ENCODE results near the gene MAP4K2. TPM values are rescaled to one million over a fixed set of nuclear protein-coding genes. Genes with fewer than 3 reads are reported as not detected.
A peak's percentile ranks its signal among the peaks of the same experiment; 100 is the strongest.

Gene MAP4K2
- total and polyA plus RNA-seq, 2 of the 13 experiments (the other 11 are each of a cell fraction or from before 2014, with no cell fraction given) = 8.3 to 17.6 TPM

DNA sequence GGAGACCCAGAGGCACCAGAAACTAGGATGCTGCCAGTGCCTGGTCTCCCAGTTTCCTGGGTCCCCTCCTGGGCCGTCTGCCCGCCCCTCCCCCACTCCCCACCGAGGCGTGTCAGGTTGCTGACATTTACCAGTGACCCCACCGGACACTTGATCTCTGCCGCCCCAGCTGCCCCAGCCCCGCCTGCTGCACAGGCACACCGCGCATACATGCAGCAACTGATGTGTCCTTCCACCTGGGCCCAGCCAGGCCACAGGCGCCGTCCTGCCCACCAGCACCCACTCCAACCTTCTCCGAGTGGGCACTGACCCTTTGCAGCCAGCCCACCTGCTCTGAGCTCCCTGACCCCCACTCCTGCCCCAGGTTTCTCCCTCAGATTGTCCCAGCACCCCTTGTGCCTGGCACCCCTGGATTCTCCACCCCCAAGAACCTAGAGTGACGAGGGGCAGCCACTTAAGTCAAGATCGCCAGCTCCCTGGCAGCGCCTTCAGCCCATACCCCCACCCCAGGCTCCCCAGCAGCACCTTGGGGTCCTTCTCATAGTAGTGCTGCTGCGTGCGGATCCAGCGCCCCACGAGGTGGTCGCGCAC, 43.8 kb downstream of the MAP4K2 start (continued):
- TF ChIP-seq, protein P1, sequence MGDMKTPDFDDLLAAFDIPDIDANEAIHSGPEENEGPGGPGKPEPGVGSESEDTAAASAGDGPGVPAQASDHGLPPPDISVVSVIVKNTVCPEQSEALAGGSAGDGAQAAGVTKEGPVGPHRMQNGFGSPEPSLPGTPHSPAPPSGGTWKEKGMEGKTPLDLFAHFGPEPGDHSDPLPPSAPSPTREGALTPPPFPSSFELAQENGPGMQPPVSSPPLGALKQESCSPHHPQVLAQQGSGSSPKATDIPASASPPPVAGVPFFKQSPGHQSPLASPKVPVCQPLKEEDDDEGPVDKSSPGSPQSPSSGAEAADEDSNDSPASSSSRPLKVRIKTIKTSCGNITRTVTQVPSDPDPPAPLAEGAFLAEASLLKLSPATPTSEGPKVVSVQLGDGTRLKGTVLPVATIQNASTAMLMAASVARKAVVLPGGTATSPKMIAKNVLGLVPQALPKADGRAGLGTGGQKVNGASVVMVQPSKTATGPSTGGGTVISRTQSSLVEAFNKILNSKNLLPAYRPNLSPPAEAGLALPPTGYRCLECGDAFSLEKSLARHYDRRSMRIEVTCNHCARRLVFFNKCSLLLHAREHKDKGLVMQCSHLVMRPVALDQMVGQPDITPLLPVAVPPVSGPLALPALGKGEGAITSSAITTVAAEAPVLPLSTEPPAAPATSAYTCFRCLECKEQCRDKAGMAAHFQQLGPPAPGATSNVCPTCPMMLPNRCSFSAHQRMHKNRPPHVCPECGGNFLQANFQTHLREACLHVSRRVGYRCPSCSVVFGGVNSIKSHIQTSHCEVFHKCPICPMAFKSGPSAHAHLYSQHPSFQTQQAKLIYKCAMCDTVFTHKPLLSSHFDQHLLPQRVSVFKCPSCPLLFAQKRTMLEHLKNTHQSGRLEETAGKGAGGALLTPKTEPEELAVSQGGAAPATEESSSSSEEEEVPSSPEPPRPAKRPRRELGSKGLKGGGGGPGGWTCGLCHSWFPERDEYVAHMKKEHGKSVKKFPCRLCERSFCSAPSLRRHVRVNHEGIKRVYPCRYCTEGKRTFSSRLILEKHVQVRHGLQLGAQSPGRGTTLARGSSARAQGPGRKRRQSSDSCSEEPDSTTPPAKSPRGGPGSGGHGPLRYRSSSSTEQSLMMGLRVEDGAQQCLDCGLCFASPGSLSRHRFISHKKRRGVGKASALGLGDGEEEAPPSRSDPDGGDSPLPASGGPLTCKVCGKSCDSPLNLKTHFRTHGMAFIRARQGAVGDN (CRISPR knock-in tag; IDR thresholded peaks at IDR 0.05) = peak; percentile 47
- TF ChIP-seq, protein P2, sequence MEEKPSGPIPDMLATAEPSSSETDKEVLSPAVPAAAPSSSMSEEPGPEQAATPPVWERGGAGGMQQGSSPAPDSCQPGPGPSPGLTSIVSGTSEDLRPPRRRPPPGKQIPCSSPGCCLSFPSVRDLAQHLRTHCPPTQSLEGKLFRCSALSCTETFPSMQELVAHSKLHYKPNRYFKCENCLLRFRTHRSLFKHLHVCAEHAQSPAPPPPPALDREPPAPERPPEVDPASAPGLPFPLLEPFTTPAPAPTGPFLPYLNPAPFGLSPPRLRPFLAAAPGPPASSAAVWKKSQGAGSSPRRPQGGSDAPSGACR (CRISPR knock-in tag; IDR thresholded peaks at IDR 0.05) = no peak
- TF ChIP-seq ZNF24 (IDR thresholded peaks at IDR 0.05) (no peak), PTBP1 (IDR thresholded peaks at IDR 0.05; ENCODE audit: low read depth, low read length, poor library complexity, severe bottlenecking) (no peak), ZEB1 (IDR thresholded peaks at IDR 0.05; ENCODE audit: insufficient replicate concordance, low read depth) (no peak), ZNF468 (CRISPR knock-in tag; IDR thresholded peaks at IDR 0.05) (no peak), MYC (CRISPR knock-in tag; IDR thresholded peaks at IDR 0.05; ENCODE audit: borderline replicate concordance) (no peak), ZNF292 (CRISPR knock-in tag; IDR thresholded peaks at IDR 0.05; ENCODE audit: borderline replicate concordance, low read depth) (0 out of 2 replicates have a peak, but pooled peaks have one; percentile 22), ZBTB33 (CRISPR knock-in tag; IDR thresholded peaks at IDR 0.05) (peak; percentile 40; the same call in 1 of the 2 replicates), ZNF430 (CRISPR knock-in tag; IDR thresholded peaks at IDR 0.05) (no peak), KLF6 (CRISPR knock-in tag; IDR thresholded peaks at IDR 0.05) (no peak), MXD3 (CRISPR knock-in tag; IDR thresholded peaks at IDR 0.05) (no peak), ZNF501 (CRISPR knock-in tag; IDR thresholded peaks at IDR 0.05) (0 out of 2 replicates have a peak, but pooled peaks have one; percentile 16), CEBPG (CRISPR knock-in tag; IDR thresholded peaks at IDR 0.05) (no peak), KDM3A (CRISPR knock-in tag; IDR thresholded peaks at IDR 0.05; ENCODE audit: low read depth) (no peak)
- TF ChIP-seq, protein P3, sequence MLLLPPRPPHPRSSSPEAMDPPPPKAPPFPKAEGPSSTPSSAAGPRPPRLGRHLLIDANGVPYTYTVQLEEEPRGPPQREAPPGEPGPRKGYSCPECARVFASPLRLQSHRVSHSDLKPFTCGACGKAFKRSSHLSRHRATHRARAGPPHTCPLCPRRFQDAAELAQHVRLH (CRISPR knock-in tag; IDR thresholded peaks at IDR 0.05; ENCODE audit: borderline replicate concordance, low read depth) = no peak
- TF ChIP-seq, protein P4, sequence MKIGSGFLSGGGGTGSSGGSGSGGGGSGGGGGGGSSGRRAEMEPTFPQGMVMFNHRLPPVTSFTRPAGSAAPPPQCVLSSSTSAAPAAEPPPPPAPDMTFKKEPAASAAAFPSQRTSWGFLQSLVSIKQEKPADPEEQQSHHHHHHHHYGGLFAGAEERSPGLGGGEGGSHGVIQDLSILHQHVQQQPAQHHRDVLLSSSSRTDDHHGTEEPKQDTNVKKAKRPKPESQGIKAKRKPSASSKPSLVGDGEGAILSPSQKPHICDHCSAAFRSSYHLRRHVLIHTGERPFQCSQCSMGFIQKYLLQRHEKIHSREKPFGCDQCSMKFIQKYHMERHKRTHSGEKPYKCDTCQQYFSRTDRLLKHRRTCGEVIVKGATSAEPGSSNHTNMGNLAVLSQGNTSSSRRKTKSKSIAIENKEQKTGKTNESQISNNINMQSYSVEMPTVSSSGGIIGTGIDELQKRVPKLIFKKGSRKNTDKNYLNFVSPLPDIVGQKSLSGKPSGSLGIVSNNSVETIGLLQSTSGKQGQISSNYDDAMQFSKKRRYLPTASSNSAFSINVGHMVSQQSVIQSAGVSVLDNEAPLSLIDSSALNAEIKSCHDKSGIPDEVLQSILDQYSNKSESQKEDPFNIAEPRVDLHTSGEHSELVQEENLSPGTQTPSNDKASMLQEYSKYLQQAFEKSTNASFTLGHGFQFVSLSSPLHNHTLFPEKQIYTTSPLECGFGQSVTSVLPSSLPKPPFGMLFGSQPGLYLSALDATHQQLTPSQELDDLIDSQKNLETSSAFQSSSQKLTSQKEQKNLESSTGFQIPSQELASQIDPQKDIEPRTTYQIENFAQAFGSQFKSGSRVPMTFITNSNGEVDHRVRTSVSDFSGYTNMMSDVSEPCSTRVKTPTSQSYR (CRISPR knock-in tag; IDR thresholded peaks at IDR 0.05; ENCODE audit: borderline replicate concordance) = peak; percentile 92
- TF ChIP-seq, protein P5, sequence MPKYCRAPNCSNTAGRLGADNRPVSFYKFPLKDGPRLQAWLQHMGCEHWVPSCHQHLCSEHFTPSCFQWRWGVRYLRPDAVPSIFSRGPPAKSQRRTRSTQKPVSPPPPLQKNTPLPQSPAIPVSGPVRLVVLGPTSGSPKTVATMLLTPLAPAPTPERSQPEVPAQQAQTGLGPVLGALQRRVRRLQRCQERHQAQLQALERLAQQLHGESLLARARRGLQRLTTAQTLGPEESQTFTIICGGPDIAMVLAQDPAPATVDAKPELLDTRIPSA (CRISPR knock-in tag; IDR thresholded peaks at IDR 0.05; ENCODE audit: borderline replicate concordance) = no peak
